EH (cell line): ENCODE measurements around the gene RANBP10.

ENCODE experiments used
- DNase-seq: peaks from one replicate; pipeline ENCODE4 v3.0.0-alpha.2; 2015; ENCODE audit warnings: low read depth

RANBP10 gene

GRCh38 chr16:67825906-67826305, 19.5 kb upstream of the RANBP10 start:
- DNase-seq = no peak

- DNase-seq = no peak
These were observed 18.8 kb upstream of the RANBP10 start for GRCh38 chr16:67825119-67825518.

DNA sequence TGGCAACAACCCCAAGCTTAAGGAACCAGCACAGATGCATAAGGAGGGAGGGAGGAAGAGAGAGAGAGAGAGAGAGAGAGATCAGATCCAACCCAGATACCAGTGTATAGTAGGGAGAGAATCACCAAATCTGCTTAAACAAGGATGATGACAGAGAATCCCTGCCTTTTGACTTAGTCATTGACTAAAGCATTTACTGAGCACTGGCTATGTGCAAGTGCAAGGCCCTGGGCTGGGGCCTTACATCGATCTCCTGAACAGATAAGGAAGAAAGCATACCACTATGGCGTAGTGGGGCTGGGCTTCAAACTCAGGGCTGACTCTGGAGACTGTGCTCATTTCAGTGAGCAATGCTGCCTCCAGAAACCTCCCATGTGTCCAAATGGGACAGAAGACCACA, 16.2 kb upstream of the RANBP10 start:
- DNase-seq = peak; percentile 80

- DNase-seq = no peak
These were observed 14.4 kb upstream of the RANBP10 start for GRCh38 chr16:67820608-67821259.

DNA sequence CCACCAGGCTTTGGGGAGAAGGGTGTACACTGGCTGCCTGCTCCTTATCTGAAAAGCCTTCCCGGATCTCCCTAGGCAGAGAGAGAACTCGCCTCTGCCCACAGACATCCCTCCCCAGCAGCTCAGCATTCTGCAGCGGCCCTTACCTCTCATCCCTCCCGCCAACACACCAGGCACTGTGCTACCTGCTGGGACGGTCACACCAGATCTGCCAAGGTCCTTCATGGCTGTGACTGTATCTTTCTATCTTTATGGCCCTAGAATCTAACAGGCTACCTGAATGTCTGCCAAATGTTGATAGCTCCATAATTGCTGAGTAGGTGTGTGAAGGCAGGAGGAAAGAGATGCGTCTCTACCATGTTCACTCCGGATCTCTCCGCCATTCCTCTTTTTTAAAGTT, 8.2 kb upstream of the RANBP10 start:
- no peak for DNase-seq

DNA sequence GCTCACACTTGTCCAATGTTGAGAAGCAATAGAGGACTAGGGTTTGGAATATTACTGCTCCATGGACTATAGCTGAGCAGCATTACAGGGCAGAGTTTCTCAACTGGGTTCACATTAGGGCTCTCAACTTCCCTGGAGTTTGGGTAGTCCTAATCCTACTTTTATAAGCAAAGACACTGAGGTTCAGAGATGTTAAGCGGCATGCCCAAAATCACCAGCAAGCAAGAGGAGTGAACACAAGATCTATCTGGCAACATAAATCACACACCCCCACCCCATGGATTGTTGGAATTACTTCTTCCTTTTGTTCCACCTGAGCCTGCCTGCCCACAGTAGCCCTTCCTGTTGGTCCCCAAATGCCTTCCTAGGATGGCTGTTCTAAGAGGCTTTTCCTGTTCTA, 5.5 kb upstream of the RANBP10 start:
- DNase-seq = no peak

- no peak for DNase-seq
These were observed 855 bp upstream of the RANBP10 start for GRCh38 chr16:67807148-67807682.

DNA sequence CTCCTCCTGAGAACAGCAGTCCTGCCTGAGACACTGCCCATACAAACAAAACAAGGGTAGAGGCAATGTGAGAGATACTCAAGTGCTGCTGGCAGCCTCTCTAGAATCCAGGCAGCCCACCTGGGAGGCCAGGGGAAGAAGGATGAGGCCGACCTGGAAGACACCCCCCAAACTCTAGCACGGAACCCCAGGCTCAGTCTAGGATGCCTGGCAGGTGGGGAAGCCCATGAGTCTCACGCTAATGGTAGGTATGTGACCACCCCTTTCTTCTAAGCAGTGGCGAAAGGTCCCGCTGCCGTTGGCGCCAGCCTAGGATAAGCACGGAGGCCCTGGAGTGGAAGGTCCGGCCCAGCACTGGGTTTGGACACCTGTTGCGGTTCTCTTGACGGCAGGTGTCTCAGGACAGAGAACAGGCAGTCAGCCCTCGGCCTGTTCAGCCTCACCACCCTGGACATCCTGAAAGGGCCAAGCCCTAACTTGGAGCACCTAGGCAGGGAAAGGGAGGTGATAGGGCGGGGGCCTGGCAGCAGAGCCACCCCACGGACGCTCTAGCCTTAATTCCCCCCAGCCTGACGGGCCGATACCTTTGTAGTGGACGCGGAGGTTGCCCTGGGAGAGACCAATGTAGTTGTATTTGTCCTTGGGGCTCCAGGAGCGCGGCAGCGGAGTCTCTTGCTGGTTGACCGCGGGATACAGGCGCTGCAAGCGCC, 487 bp downstream of the RANBP10 start:
- DNase-seq = no peak

GRCh38 chr16:67804853-67805542, 1.4 kb downstream of the RANBP10 start:
- peak; percentile 52 for DNase-seq

GRCh38 chr16:67803894-67804293, 2.5 kb downstream of the RANBP10 start:
- DNase-seq = no peak

DNA sequence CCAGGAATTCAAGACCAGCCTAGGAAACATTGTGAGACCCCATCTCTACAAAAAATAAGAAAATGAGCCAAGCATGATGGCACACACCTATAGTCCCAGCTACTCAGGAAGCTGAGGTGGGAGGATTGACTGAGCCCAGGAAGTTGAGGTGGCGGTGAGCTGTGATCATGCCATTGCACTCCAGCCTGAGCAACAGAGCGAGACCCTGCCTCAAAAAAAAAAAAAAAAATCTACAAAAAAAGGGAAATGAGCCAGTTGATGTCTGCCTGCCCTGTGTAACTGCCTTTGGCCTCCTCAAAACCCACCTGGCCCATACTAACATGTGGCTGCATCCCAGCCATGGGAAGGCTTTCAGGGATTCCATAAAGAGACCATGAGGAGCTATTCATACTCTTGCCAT, 4.5 kb downstream of the RANBP10 start:
- no peak for DNase-seq

DNA sequence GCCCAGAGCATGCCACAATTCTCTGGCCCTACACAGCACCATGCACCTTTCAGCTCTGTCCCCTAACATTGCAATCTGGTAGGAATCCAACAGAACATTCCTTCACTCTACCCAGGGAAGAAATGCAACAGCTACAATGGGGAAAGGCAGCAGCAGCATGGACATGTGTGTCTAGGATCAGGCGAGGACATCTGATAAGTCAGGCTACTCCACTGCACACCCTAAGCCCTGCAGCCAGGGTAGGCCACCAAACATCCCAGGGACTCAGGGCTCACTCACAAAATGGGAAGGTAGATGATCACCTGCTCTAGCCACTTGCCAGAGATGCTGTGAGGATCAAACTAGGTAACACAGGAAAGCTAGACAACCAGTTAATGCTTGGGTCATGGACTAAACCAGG, 5.1 kb downstream of the RANBP10 start:
- DNase-seq = no peak

GRCh38 chr16:67800338-67800926, 5.9 kb downstream of the RANBP10 start:
- DNase-seq = no peak

- no peak for DNase-seq
These were observed 10.2 kb downstream of the RANBP10 start for GRCh38 chr16:67796099-67796718.

GRCh38 chr16:67790071-67790470, 16.3 kb downstream of the RANBP10 start:
- DNase-seq = no peak

GRCh38 chr16:67786491-67786890, 19.9 kb downstream of the RANBP10 start:
- DNase-seq = no peak

DNA sequence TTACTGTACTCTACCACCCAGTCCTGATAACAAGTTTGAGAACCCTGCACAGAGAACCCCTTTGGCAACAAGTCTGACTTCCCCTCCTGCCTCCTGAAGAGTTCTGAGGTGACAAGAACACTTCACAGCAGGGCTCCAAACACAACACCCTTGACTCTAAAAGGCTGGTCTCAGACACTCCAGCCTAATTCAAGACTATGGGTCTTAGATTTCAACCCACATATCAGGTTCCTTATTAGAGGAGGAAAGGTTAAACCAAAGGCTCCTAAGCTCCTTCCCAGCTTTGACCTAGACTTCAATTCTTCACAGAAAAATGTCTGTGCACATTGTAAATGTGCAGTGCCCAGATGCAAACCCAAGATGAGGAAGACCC, 23.0 kb downstream of the RANBP10 start:
- no peak for DNase-seq

DNA sequence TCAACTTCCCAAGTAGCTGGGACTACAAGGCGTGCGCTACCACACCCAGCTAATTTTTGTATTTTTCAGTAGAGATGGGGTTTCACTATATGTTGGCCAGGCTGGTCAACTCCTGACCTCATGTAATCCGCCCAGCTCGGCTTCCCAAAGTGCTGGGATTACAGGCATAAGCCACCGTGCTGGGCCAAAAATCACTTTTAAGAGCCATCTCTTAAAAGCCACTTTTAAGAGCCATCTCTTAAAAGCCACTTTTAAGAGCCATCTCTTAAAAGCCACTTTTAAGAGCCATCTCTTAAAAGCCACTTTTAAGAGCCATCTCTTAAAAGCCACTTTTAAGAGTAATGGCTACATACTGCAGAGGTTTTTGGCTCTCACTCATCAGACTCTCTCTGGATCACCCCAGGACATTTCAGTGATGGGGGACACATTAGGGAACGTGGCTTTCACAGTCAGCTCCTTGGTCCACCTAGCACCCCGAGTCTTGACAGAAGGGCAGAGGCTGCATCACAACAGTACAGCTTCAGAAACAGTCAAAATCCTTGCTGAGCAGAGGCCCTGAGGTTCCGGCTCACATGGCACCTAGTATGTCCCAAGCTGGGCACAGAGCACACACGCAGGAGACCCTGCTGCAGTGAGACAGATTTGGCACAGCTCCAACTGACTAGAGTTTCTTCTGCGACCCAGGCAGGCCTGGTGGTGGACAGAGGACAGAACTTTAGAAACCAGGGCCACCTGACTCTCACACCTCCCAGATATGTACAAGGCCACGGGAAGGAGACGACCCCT, 23.6 kb downstream of the RANBP10 start:
- DNase-seq = no peak

GRCh38 chr16:67781565-67781921, 24.8 kb downstream of the RANBP10 start:
- no peak for DNase-seq

DNA sequence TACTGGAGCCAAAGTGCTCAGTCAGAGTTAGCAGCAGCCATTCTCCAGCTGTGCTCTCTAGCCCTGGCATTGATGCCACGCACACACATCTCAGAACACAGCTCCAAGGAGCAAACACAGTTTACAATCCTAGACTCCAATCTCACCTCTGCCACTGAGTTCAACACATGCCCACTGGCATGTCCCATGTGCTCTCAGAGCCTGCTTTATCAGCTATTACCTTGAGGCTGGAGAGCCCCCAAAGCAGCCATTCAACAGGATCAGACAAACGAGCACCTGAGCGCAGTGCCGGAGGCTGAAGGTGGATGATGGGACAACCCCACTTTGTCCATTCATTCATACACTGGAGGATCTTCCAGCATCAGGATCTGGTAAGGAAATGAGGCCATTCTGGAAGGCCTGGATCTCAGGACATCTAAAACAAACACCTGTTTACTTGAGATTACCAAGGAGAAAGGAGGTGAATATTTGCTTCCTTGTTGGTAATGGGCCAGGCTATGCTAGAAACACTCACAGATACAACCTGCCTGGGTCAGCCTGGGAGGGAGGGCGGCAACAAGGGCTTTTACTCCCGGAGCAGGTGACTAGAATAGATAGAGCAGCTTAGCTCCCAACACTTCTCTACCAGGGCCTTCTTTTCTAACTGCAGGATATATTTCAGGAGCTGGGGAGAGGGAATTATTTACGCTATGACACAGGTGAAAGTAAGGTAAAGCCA, 25.4 kb downstream of the RANBP10 start:
- no peak for DNase-seq
